ENCODE measurements around the gene CLCN7. TPM values are rescaled to one million over a fixed set of nuclear protein-coding genes. Genes with fewer than 3 reads are reported as not detected.

CLCN7 gene
- total RNA-seq, 1 experiment from 2014 or later, result 60.0 TPM

DNA sequence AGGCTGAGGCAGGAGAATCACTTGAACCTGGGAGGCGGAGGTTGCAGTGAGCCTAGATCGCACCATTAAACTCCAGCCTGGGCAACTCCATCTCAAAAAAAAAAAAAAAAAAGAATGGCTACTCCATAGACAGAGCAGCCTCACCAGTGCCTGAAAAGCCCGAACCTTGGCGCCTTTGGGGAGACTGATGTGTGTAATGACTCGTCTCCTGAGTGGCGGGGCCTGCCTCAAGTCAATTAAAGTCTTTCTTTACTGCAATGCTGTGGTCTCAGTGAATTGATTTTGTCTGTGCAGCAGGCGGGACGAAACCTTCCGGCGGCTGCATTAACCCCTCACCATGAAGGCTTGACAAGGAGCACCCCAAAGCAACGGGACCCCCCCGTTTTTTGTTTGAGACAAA is 50.8 kb downstream of the CLCN7 start:
- Mint-ChIP-seq H3K27me3 (ENCODE audit: insufficient read depth, unreplicated experiment) (no peaks in the 10 kb centered on the region), H3K27ac (ENCODE audit: low read depth, unreplicated experiment) (no peak overlapping the region), H3K36me3 (ENCODE audit: insufficient read depth, unreplicated experiment) (peaks cover 2% of the 10 kb centered on the region), H3K4me1 (ENCODE audit: insufficient read depth, unreplicated experiment) (no peaks in the 10 kb centered on the region), H3K9me3 (ENCODE audit: unreplicated experiment) (no peaks in the 10 kb centered on the region), H3K4me3 (ENCODE audit: unreplicated experiment) (no peak overlapping the region)
- ChIA-PET CTCF (no interaction called here), POLR2A (interaction anchor here (1.2 kb wide), 1 partner anchor 34 kb away, joined by 3 read pairs; no protein-coding TSS in a partner anchor)
- DNase-seq (ENCODE audit: unreplicated experiment), result no peak
- TF ChIP-seq, protein P1, sequence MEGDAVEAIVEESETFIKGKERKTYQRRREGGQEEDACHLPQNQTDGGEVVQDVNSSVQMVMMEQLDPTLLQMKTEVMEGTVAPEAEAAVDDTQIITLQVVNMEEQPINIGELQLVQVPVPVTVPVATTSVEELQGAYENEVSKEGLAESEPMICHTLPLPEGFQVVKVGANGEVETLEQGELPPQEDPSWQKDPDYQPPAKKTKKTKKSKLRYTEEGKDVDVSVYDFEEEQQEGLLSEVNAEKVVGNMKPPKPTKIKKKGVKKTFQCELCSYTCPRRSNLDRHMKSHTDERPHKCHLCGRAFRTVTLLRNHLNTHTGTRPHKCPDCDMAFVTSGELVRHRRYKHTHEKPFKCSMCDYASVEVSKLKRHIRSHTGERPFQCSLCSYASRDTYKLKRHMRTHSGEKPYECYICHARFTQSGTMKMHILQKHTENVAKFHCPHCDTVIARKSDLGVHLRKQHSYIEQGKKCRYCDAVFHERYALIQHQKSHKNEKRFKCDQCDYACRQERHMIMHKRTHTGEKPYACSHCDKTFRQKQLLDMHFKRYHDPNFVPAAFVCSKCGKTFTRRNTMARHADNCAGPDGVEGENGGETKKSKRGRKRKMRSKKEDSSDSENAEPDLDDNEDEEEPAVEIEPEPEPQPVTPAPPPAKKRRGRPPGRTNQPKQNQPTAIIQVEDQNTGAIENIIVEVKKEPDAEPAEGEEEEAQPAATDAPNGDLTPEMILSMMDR (IDR thresholded peaks at IDR 0.05; ENCODE audit: unreplicated experiment), result no peak
- intact Hi-C loops (cut with micrococcal nuclease), result loop anchor here (10.0 kb wide), 2 partner anchors 119 to 281 kb away; partner anchors contain the start of genes MAPK8IP3 and UBE2I
- BruUV-seq (replicated peaks), result no TSS peak

DNA sequence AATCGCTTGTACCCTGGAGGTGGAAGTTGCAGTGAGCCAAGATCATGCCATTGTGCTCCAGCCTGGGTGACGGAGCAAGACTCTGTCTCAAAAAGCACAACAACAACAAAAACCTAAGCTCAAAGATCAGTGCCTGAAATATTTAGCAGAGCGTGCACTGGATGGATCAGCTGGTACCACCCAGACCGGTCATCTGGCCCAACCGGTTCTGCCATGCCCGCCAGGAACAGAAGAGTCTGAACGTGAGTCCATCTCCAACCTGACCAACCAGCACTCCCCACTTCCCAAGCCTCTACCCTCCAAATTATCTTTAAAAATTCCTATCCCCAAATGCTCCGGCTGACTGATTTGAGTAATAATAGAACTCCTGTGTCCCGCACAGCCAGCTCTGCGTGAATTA is 52.8 kb downstream of the CLCN7 start:
- TF ChIP-seq, protein P1 (IDR thresholded peaks at IDR 0.05; ENCODE audit: unreplicated experiment), result no peak
- H3K27me3 Mint-ChIP-seq (ENCODE audit: insufficient read depth, unreplicated experiment), result no peaks in the 10 kb centered on the region

DNA sequence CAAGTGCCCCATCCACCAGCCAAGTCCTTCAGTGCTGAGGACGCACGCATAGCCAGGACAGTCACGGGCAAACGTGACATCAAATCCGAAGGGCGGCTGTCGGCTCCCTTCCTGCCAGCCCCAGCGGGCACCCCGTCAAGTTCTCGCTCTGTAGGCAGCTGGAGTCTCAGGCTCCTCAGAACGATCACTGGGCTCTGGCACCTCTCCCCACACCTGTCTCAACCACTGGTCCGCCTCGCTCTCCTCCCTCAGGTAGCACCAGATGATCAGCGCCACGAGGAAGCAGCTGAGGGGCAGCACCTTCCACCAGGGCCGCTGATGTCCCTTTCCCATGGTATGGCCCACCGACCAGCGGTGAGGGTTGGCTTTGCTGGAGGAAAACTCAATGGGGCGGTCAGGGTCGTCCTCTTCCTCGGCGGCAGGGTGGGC is 54.7 kb downstream of the CLCN7 start:
- peaks cover 11% of the 10 kb centered on the region for H3K36me3 Mint-ChIP-seq (ENCODE audit: insufficient read depth, unreplicated experiment)
- no peaks in the 10 kb centered on the region for H3K4me1 Mint-ChIP-seq (ENCODE audit: insufficient read depth, unreplicated experiment)
- DNase-seq (ENCODE audit: unreplicated experiment), result no peak
- H3K4me3 Mint-ChIP-seq (ENCODE audit: unreplicated experiment), result peak overlapping the region; percentile 86
- no peaks in the 10 kb centered on the region for H3K27me3 Mint-ChIP-seq (ENCODE audit: insufficient read depth, unreplicated experiment)
- TSS peak; percentile 85 for BruUV-seq (replicated peaks)
- intact Hi-C loops (cut with micrococcal nuclease), result loop anchor here (10.0 kb wide), 2 partner anchors 115 to 285 kb away; partner anchors contain the start of genes MAPK8IP3 and UBE2I
- H3K27ac Mint-ChIP-seq (ENCODE audit: low read depth, unreplicated experiment), result peak overlapping the region; percentile 95
- no peaks in the 10 kb centered on the region for H3K9me3 Mint-ChIP-seq (ENCODE audit: unreplicated experiment)
- POLR2A ChIA-PET, result interaction anchor here (0.6 to 2.4 kb wide), 32 partner anchors 8 to 705 kb away, joined by 3 to 15 read pairs (median 4); partner anchors contain the start of genes CHTF18, CRAMP1, EME2 and IFT140
- TF ChIP-seq, protein P1 (IDR thresholded peaks at IDR 0.05; ENCODE audit: unreplicated experiment), result no peak
- CTCF ChIA-PET, result interaction anchor here (0.6 to 0.8 kb wide), 3 partner anchors 59 to 1599 kb away, joined by 3 to 7 read pairs (median 4); no protein-coding TSS in a partner anchor

More for the DNA sequence above, 52.8 kb downstream of the CLCN7 start:
- peaks cover 11% of the 10 kb centered on the region for H3K36me3 Mint-ChIP-seq (ENCODE audit: insufficient read depth, unreplicated experiment)
- CTCF ChIA-PET, result interaction anchor here (0.6 kb wide), 1 partner anchor 246 kb away, joined by 3 read pairs; no protein-coding TSS in a partner anchor
- no peak overlapping the region for H3K27ac Mint-ChIP-seq (ENCODE audit: low read depth, unreplicated experiment)
- no TSS peak for BruUV-seq (replicated peaks)
- H3K4me1 Mint-ChIP-seq (ENCODE audit: insufficient read depth, unreplicated experiment), result no peaks in the 10 kb centered on the region
- H3K9me3 Mint-ChIP-seq (ENCODE audit: unreplicated experiment), result no peaks in the 10 kb centered on the region
- peak overlapping the region; percentile 86 for H3K4me3 Mint-ChIP-seq (ENCODE audit: unreplicated experiment)
- no peak for DNase-seq (ENCODE audit: unreplicated experiment)
- POLR2A ChIA-PET, result interaction anchor here (0.7 to 2.4 kb wide), 4 partner anchors 15 to 361 kb away, joined by 3 to 13 read pairs (median 6); partner anchors contain the start of genes NUBP2, SPSB3 and TELO2
- intact Hi-C loops (cut with micrococcal nuclease), result loop anchor here (10.0 kb wide), 2 partner anchors 117 to 283 kb away; partner anchors contain the start of genes MAPK8IP3 and UBE2I

DNA sequence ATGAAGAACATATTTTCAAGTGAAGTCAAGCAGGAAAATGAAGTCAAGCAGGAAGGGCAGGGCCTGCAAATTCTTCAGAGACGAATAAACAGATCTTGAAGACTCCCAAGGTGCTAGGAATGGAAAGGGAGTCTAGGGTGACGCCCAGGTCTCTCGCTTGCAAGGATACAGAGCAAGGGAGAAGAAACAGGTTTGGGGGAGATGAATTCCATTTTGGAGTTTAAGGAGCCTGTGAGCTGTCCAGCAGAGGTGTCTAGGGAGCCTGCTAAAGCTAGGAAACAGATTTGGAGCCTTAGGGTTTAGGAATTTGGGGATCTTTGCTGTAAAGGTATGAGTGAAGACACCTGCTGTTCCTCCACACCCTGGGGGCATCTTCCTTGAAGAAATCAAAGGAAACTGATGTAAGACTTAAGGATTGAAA is 58.3 kb downstream of the CLCN7 start:
- ChIA-PET CTCF (interaction anchor here (0.9 to 1.0 kb wide), 2 partner anchors 12 to 351 kb away, joined by 4 read pairs; no protein-coding TSS in a partner anchor), POLR2A (interaction anchor here (0.8 to 0.9 kb wide), 2 partner anchors 63 to 555 kb away, joined by 3 read pairs; partner anchors contain the start of gene TBL3)
- TF ChIP-seq, protein P1 (IDR thresholded peaks at IDR 0.05; ENCODE audit: unreplicated experiment), result no peak
- Mint-ChIP-seq H3K27ac (ENCODE audit: low read depth, unreplicated experiment) (peak overlapping the region; percentile 59), H3K36me3 (ENCODE audit: insufficient read depth, unreplicated experiment) (peaks cover 11% of the 10 kb centered on the region), H3K4me1 (ENCODE audit: insufficient read depth, unreplicated experiment) (no peaks in the 10 kb centered on the region), H3K9me3 (ENCODE audit: unreplicated experiment) (no peaks in the 10 kb centered on the region), H3K4me3 (ENCODE audit: unreplicated experiment) (no peak overlapping the region), H3K27me3 (ENCODE audit: insufficient read depth, unreplicated experiment) (no peaks in the 10 kb centered on the region)
- no peak for DNase-seq (ENCODE audit: unreplicated experiment)
- intact Hi-C loops (cut with micrococcal nuclease), result no loop called here
- BruUV-seq (replicated peaks), result no TSS peak
